Measurements from ENCODE around the gene IRF8.

IRF8 gene

GRCh38 chr16:85969591-85969990 is 70.6 kb downstream of the IRF8 start:
- TF ChIP-seq CTCF (IDR thresholded peaks at IDR 0.05; ENCODE audit: control insufficient read depth, insufficient read depth, low read depth, low read length, missing control alignments): no peak
- DNase-seq (ENCODE audit: low read depth): no peak
- H3K4me3 ChIP-seq (ENCODE audit: control insufficient read depth, low read depth, low read length): no peak overlapping the region

GRCh38 chr16:85970016-85970733 is 71.2 kb downstream of the IRF8 start:
- H3K4me3 ChIP-seq (ENCODE audit: control insufficient read depth, low read depth, low read length): no peak overlapping the region
- no peak for DNase-seq (ENCODE audit: low read depth)

GRCh38 chr16:85970738-85971137 is 71.8 kb downstream of the IRF8 start:
- no peak for DNase-seq (ENCODE audit: low read depth)
- TF ChIP-seq CTCF (IDR thresholded peaks at IDR 0.05; ENCODE audit: control insufficient read depth, insufficient read depth, low read depth, low read length, missing control alignments): no peak
- no peak overlapping the region for H3K4me3 ChIP-seq (ENCODE audit: control insufficient read depth, low read depth, low read length)

More at GRCh38 chr16:85970016-85970733, 71.2 kb downstream of the IRF8 start:
- no peak for TF ChIP-seq CTCF (IDR thresholded peaks at IDR 0.05; ENCODE audit: control insufficient read depth, insufficient read depth, low read depth, low read length, missing control alignments)
